Epidermal melanocyte (primary cell): ENCODE data around the gene CDC123.
"Not testable (repeated sequence)": the region's sequence is repeated elsewhere in the genome, so short reads cannot be mapped to it uniquely, and the experiment has no call there.

Experiments used
- DNase-seq: peaks from one replicate; pipeline ENCODE4 v3.0.0; 2011; ENCODE audit warnings: low spot score; ENCODE audit not compliant: insufficient read length

Gene CDC123

GRCh38 chr10:12195603-12196506, at the start of gene CDC123, which contains the start of gene NUDT5:
CDC123 (plus strand) TSS chr10:12196188; CDS start chr10:12196246, 58 bp downstream.
NUDT5 (minus strand) TSS chr10:12195891; CDS start chr10:12186291, 9,600 bp downstream.
- peak; percentile 82 for DNase-seq

GRCh38 chr10:12150163-12150562, 45.8 kb upstream of the CDC123 start:
- DNase-seq, result no peak

- DNase-seq, result no peak
Measured at GRCh38 chr10:12154516-12154915, 41.5 kb upstream of the CDC123 start.

GRCh38 chr10:12156367-12157123, 39.4 kb upstream of the CDC123 start:
- no peak for DNase-seq

- DNase-seq, result no peak
Measured at GRCh38 chr10:12158111-12158510, 37.9 kb upstream of the CDC123 start.

GRCh38 chr10:12160664-12161063, 35.3 kb upstream of the CDC123 start:
- DNase-seq, result no peak

GRCh38 chr10:12162927-12163326, 33.1 kb upstream of the CDC123 start:
- DNase-seq, result no peak

- no peak for DNase-seq
Measured at GRCh38 chr10:12164085-12164484, 31.9 kb upstream of the CDC123 start.

GRCh38 chr10:12165036-12165435, 31.0 kb upstream of the CDC123 start:
- DNase-seq, result peak; percentile 61

GRCh38 chr10:12165999-12166775, 29.8 kb upstream of the CDC123 start:
- DNase-seq, result no peak

- DNase-seq, result not testable (repeated sequence)
Measured at GRCh38 chr10:12171512-12171911, 24.5 kb upstream of the CDC123 start.

GRCh38 chr10:12177642-12178041, 18.3 kb upstream of the CDC123 start:
- no peak for DNase-seq

- no peak for DNase-seq
Measured at GRCh38 chr10:12179606-12180170, 16.3 kb upstream of the CDC123 start.

GRCh38 chr10:12180221-12180974, 15.6 kb upstream of the CDC123 start:
- no peak for DNase-seq

GRCh38 chr10:12181065-12181775, 14.8 kb upstream of the CDC123 start:
- DNase-seq, result no peak

GRCh38 chr10:12184165-12184564, 11.8 kb upstream of the CDC123 start:
- DNase-seq, result no peak

GRCh38 chr10:12186323-12186722, 9.7 kb upstream of the CDC123 start:
- DNase-seq, result no peak

GRCh38 chr10:12187321-12187905, 8.6 kb upstream of the CDC123 start:
- no peak for DNase-seq

GRCh38 chr10:12188656-12189055, 7.3 kb upstream of the CDC123 start:
- DNase-seq, result no peak
